GM23338 (cell line): Measurements from ENCODE around the gene TMEM44. TPM values are rescaled to one million over a fixed set of nuclear protein-coding genes. Genes with fewer than 3 reads are reported as not detected.

ENCODE experiments used
- ATAC-seq: fragments of 200-7000 bp; cut with Tn5 transposase; 3 replicates; pipeline ENCODE4 v1.9.1; 2020
- DNase-seq: peaks from one replicate; pipeline ENCODE4 v3.0.0-alpha.2; 2015; ENCODE audit warnings: low spot score
- H2AFZ ChIP-seq: fragments of 200-600 bp; sonication (generic); 2 replicates; pipeline ENCODE4 v1.8.0; 2016; ENCODE audit warnings: antibody characterized with exemption, mild to moderate bottlenecking, moderate library complexity
- H3F3A ChIP-seq: fragments of 200-600 bp; sonication (generic); replicated peaks from 2 replicates; pipeline ENCODE4 v1.8.0; 2017; ENCODE audit warnings: antibody characterized with exemption, mixed run types, low read depth
- H3K27ac ChIP-seq: fragments of 200-600 bp; sonication (generic); 2 replicates; pipeline ENCODE4 v1.6.1; 2016; ENCODE audit warnings: low read depth
- H3K27me3 ChIP-seq: fragments of 200-600 bp; sonication (generic); 2 replicates; pipeline ENCODE4 v1.8.0; 2016; ENCODE audit warnings: mild to moderate bottlenecking, mixed run types, moderate library complexity; ENCODE audit not compliant: insufficient read depth
- H3K36me3 ChIP-seq: fragments of 200-600 bp; sonication (generic); 2 replicates; pipeline ENCODE4 v1.8.0; 2016; ENCODE audit warnings: mild to moderate bottlenecking; ENCODE audit not compliant: insufficient read depth
- H3K4me1 ChIP-seq: fragments of 200-600 bp; sonication (generic); 2 replicates; pipeline ENCODE4 v1.8.0; 2016; ENCODE audit warnings: mild to moderate bottlenecking, moderate library complexity; ENCODE audit not compliant: insufficient read depth
- H3K4me2 ChIP-seq: fragments of 200-600 bp; sonication (generic); 2 replicates; pipeline ENCODE4 v1.7.1; 2017; ENCODE audit warnings: mixed run types
- H3K4me3 ChIP-seq: fragments of 200-600 bp; sonication (generic); 2 replicates; pipeline ENCODE4 v1.6.1; 2016; ENCODE audit warnings: mixed run types
- H3K79me2 ChIP-seq: fragments of 200-600 bp; sonication (generic); replicated peaks from 2 replicates; pipeline ENCODE4 v1.8.0; 2017; ENCODE audit warnings: mild to moderate bottlenecking; ENCODE audit not compliant: insufficient read depth
- H3K9me2 ChIP-seq: fragments of 200-600 bp; sonication (generic); 2 replicates; pipeline ENCODE4 v1.8.0; 2017; ENCODE audit not compliant: insufficient read depth
- H4K20me1 ChIP-seq: fragments of 200-600 bp; sonication (generic); replicated peaks from 2 replicates; pipeline ENCODE4 v1.8.0; 2017; ENCODE audit warnings: mild to moderate bottlenecking; ENCODE audit not compliant: insufficient read depth
- H3K27ac Mint-ChIP-seq: 2 replicates; pipeline ENCODE4 v1.8.0; 2020; ENCODE audit warnings: inconsistent platforms, mild to moderate bottlenecking, moderate library complexity, mixed read lengths
- H3K27me3 Mint-ChIP-seq: 3 replicates; pipeline ENCODE4 v1.8.0; 2022; ENCODE audit warnings: low read depth, mild to moderate bottlenecking, moderate library complexity, mixed read lengths, inconsistent platforms; ENCODE audit not compliant: insufficient read depth, poor library complexity
- H3K36me3 Mint-ChIP-seq: 3 replicates; pipeline ENCODE4 v1.8.0; 2021; ENCODE audit warnings: low read depth, mild to moderate bottlenecking, inconsistent platforms, moderate library complexity, mixed read lengths
- H3K4me1 Mint-ChIP-seq: 3 replicates; pipeline ENCODE4 v1.8.0; 2020; ENCODE audit warnings: mild to moderate bottlenecking, inconsistent platforms, mixed read lengths
- H3K4me3 Mint-ChIP-seq: 3 replicates; pipeline ENCODE4 v1.8.0; 2021; ENCODE audit warnings: moderate library complexity, mild to moderate bottlenecking, inconsistent platforms, mixed read lengths
- H3K9me3 Mint-ChIP-seq: 3 replicates; pipeline ENCODE4 v1.8.0; 2020; ENCODE audit warnings: moderate library complexity, mild to moderate bottlenecking, inconsistent platforms, mixed read lengths
- CREB1 ChIP-seq: fragments of 250-450 bp; sonication (Bioruptor Pico); IDR thresholded peaks from 2 replicates; pipeline ENCODE4 v1.5.0; 2020; ENCODE audit warnings: low read depth, mild to moderate bottlenecking, moderate library complexity
- CTCF ChIP-seq, 2 experiments: fragments of 200-600 bp in 1 of 2; sonication (generic) in 1 of 2; conservative IDR thresholded peaks; 2 replicates each; pipeline versions ENCODE4 v1.5.1 to v1.6.1; 2016 to 2017; ENCODE audit warnings: antibody characterized with exemption in 2 of 2, low read depth in 2 of 2, mild to moderate bottlenecking in 2 of 2, moderate library complexity in 1 of 2
- ETS1 ChIP-seq: IDR thresholded peaks from 2 replicates; pipeline ENCODE4 v1.6.1; 2016; ENCODE audit warnings: antibody characterized with exemption
- EZH2 ChIP-seq: fragments of 200-600 bp; sonication (generic); IDR thresholded peaks from one replicate; pipeline ENCODE4 v1.8.0; 2017; ENCODE audit warnings: antibody characterized with exemption, mild to moderate bottlenecking, low read depth; ENCODE audit not compliant: unreplicated experiment
- EZH2phosphoT487 ChIP-seq: fragments of 200-600 bp; sonication (generic); IDR thresholded peaks from one replicate; pipeline ENCODE4 v1.8.1; 2018; ENCODE audit warnings: antibody characterized with exemption; ENCODE audit not compliant: unreplicated experiment
- JUNB ChIP-seq: IDR thresholded peaks from one replicate; pipeline ENCODE4 v1.6.1; 2016; ENCODE audit warnings: antibody characterized with exemption; ENCODE audit not compliant: unreplicated experiment
- NANOG ChIP-seq: IDR thresholded peaks from 2 replicates; pipeline ENCODE4 v1.6.1; 2016; ENCODE audit warnings: antibody characterized with exemption, borderline replicate concordance
- POLR2AphosphoS5 ChIP-seq: IDR thresholded peaks from 2 replicates; pipeline ENCODE4 v1.6.1; 2016; ENCODE audit warnings: antibody characterized with exemption, low read depth
- REST ChIP-seq: IDR thresholded peaks from one replicate; pipeline ENCODE4 v1.6.1; 2018; ENCODE audit warnings: antibody characterized with exemption; ENCODE audit not compliant: unreplicated experiment
- STAT1 ChIP-seq: IDR thresholded peaks from one replicate; pipeline ENCODE4 v1.6.1; 2016; ENCODE audit warnings: antibody characterized with exemption; ENCODE audit not compliant: unreplicated experiment
- ZNF114 ChIP-seq: fragments of 250-450 bp; sonication (Bioruptor Pico); IDR thresholded peaks from 2 replicates; pipeline ENCODE4 v1.5.0; 2020; ENCODE audit warnings: mild to moderate bottlenecking, moderate library complexity
- ZNF331 ChIP-seq: fragments of 250-450 bp; sonication (Bioruptor Pico); IDR thresholded peaks from 2 replicates; pipeline ENCODE4 v1.5.0; 2020; ENCODE audit warnings: low read depth, mild to moderate bottlenecking, moderate library complexity
- ZNF462 ChIP-seq: fragments of 250-450 bp; sonication (Bioruptor Pico); IDR thresholded peaks from 2 replicates; pipeline ENCODE4 v1.5.0; 2020; ENCODE audit warnings: mild to moderate bottlenecking, moderate library complexity
- polyA plus RNA-seq: library from polyadenylated mRNA; unstranded; fragments of >200 nt; fragmentation: Nextera tagmentation; extraction: Ambion mirVana; gene quantifications from 2 replicates; pipeline ENCODE4 v1.2.1, GENCODE V29; 2016
- total RNA-seq: library from RNA; depleted of rRNA; stranded (reverse); fragments of >200 nt; shearing (Covaris generic); gene quantifications from 2 replicates; pipeline ENCODE4 v1.2.3, GENCODE V29; 2014

The TMEM44 gene
- total and polyA plus RNA-seq, 2 experiments from 2014 or later = 10.0 to 10.5 TPM

- no peaks in the 10 kb centered on the region for H3K36me3 Mint-ChIP-seq
- no peak for DNase-seq
- Histone ChIP-seq H3K4me2 (no peak overlapping the region), H4K20me1 (no peaks in the 10 kb centered on the region), H3F3A (no peaks in the 10 kb centered on the region), H3K27me3 (no peaks in the 10 kb centered on the region), H3K79me2 (no peaks in the 10 kb centered on the region), H2AFZ (no peak overlapping the region), H3K36me3 (no peaks in the 10 kb centered on the region), H3K9me2 (peaks cover 9% of the 10 kb centered on the region; the same call in 1 of the 2 replicates), H3K4me3 (no peak overlapping the region), H3K4me1 (peaks cover 18% of the 10 kb centered on the region), H3K27ac (no peak overlapping the region)
- H3K4me3 Mint-ChIP-seq = no peak overlapping the region
- TF ChIP-seq POLR2AphosphoS5 (no peak), CTCF (conservative IDR thresholded peaks at IDR 0.05; ENCODE audit: low read depth in 2 of 2) (no peak), EZH2phosphoT487 (no peak), REST (no peak), EZH2 (no peak), ZNF114 (no peak), ZNF462 (CRISPR knock-in tag) (no peak), ZNF331 (no peak), CREB1 (no peak), ETS1 (no peak), JUNB (no peak), STAT1 (no peak), NANOG (no peak)
- H3K27me3 Mint-ChIP-seq = peaks cover 8% of the 10 kb centered on the region
- no peak overlapping the region for H3K27ac Mint-ChIP-seq
- H3K9me3 Mint-ChIP-seq = no peaks in the 10 kb centered on the region
- ATAC-seq = no peak
- H3K4me1 Mint-ChIP-seq = peaks cover 10% of the 10 kb centered on the region
These were observed 71.8 kb downstream of the TMEM44 start for GRCh38 chr3:194561306-194561974.
